G401 (cell line): ENCODE measurements around the gene ALCAM. TPM values are rescaled to one million over a fixed set of nuclear protein-coding genes. Genes with fewer than 3 reads are reported as not detected.
A peak's percentile ranks its signal among the peaks of the same experiment; 100 is the strongest.

Experiments used
- DNase-seq: peaks from one replicate; pipeline ENCODE4 v3.0.0-alpha.2; 2015; ENCODE audit warnings: low spot score
- in situ Hi-C: cut with HindIII; loops from 2 replicates; pipeline ENCODE4 v1.10.0; 2016; ENCODE audit warnings: low sequenced_read_pairs, mixed read lengths
- total RNA-seq: library from RNA; depleted of rRNA; stranded (reverse); fragments of >200 nt; shearing (Covaris generic); gene quantifications from 2 replicates; pipeline ENCODE4 v1.2.3, GENCODE V29; 2014

Gene ALCAM
- total RNA-seq, 1 experiment from 2014 or later = 0.24 TPM

DNA sequence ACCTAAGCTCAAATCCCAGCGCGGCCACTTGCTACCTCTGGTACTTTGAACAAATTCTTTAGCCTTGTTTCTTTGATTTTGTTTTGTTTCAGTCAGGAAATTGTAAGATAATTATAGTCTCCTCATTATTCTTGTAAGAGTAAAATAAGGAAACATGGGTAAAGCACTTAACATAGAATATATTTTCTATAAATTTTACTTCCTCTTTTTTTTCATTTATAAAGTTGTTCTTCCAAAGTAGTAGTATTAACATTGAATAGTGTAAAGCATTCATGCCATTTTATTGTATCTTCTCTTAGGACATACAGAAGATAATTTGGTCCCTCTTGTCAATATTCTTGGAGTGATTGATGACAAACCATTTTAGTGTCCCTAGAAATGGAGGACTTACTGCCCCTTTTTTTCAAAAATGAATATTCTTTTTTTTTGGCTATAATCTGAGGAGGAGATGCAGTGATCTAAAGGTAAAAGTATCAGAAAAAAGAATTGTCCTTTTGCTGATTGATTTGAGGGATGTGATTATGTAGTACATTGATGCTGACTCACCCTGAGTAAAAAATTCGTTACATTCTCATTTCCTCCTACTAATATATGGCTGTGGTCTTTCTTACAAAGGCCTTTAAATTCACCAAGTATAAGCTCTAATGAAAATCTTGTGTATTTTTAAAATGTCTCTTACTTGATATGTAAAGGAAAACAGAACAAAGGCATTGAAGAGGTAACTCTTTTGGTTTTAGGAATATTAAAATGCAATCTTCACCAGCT is 51.0 kb downstream of the ALCAM start:
- in situ Hi-C loops = no loop called here

DNA sequence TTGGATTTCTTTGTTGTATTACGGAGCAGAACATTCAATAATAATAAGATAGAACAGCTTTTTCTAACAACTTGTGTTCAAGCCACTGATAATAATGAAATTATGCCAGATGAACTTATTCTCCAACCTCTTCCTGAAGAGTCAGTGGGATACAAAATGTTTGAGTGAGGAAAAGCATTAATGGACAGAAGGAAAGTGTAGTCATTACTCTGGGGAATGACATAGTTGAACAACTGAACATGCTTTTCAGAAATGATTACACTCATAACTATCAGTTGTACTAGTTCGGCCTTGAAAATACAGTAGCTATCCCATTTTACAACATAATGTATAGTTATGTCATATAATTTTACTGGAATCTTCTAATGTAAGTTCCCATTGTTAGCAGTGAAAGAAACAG is 55.9 kb downstream of the ALCAM start:
- in situ Hi-C loops = no loop called here
- no peak for DNase-seq

More for the DNA sequence above, 51.0 kb downstream of the ALCAM start:
- DNase-seq = no peak

DNA sequence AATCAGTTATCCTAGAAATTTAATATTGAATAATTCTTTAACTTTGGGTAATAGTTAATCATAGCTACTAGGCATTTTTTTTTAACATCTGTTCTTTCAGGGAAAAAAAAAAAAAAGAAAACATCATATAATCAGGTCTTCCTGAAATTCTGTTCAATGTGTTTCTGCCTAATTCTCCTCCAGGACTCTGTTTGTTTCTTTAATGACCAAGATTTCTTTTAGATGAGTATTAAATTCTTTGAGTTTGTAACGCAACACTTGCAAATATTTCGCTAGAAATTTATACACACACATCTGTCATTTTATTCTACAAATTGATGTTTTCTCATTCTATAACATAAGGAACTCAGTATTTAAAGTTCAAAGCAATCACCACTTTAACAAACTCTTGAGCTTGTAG is 56.7 kb downstream of the ALCAM start:
- in situ Hi-C loops = no loop called here
- no peak for DNase-seq

DNA sequence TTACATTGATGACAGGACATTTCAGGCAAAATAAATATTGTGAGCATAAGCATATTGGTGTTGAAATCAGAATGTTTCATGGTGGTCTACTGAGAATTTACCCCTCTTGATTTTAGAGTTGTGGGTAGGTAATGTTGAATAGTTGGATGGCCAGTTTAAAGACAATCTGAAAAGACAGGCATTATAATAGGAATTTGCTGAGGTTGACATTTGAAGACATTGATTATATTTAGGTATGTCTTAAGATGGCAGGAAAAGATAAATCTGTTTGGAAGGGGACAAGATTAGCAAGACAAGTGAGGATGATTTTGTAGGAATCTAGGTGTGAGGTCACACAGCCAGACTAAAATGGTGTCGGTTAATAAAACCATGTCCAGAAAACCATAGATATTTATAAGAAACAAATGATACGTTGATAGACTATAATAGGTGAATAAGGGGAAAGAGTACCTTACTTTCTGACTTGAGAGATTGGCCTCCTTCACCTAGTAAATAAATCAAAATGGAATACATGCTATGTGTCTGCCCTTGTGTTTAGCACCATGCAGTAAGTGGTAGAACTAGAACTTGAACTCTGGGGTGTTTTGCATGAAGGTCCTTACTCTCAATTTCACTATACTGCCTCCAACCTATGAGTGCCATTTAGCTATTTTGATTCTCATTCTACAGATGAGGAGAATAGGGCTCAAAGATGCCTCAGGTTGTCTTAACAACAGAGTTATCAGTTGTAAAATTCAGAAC is 57.9 kb downstream of the ALCAM start:
- DNase-seq = no peak
- in situ Hi-C loops = no loop called here

DNA sequence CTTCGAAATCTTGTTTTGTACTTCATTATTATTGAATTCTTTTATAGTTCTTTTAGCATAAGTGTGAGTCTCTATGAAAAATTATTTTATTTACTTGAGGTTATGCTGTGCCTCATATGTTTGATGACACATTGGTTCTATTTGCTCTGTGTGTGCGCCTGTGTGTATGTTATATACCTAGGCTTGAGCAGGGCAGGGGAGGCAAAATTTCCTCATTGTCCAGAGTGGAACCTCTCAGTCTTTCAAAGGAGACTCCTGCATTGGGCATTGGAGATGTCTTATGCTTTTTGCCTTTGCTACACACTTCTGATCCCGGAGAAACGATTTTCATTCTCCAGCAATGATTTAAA is 58.4 kb downstream of the ALCAM start:
- in situ Hi-C loops = no loop called here
- DNase-seq = no peak

DNA sequence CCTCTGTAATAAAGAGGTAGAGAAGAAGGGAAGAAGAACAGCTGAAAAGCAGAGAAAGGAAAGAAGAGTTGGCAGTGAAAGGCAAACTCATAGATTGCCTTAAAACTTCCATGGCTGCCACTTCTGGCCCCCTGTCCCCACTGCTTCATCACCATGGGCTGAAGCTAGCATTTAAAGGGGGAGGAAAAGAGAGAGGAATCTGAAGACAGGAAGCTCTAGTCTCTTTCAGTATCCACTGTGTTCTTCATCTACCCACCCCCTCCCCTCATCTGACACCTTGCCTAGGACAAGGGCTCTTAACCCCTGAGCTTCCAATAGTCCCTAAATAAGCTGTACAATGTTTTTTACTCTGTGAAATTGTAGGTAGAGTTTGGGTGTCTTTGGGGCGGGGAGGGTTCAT is 60.6 kb downstream of the ALCAM start:
- no peak for DNase-seq
- in situ Hi-C loops = no loop called here

DNA sequence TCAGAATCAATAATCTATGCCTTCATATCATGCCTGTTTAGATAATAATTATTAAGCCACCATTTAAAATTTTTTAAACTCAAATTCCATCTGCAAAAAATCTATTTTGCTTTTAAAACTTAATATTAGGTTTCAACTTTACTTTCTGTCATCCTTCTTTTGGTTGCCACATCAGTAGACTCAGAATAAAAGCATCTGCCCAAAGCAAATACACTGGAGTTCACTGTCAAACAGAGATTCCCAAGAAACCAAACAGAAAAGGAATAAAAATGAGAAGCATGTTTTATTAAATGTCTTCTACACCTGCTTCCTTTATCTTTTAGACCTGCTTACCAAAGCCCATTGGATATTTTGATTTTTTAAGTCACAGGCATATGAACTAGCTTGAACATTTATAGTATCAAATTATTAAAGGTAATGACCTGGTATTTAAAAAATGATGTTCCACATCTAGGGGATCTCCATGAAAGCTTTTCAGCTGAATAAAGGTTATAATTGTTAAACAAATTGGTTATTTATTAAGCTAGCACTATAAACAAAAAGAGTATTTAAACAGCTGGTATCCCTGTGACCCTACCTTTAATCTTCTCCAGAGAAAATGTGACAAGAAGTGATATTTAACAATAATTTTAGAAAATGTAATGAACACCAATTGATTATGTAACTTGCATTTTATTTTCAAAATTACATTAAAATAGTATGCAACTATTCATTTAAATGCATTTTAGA is 62.5 kb downstream of the ALCAM start:
- DNase-seq = no peak
- in situ Hi-C loops = no loop called here

DNA sequence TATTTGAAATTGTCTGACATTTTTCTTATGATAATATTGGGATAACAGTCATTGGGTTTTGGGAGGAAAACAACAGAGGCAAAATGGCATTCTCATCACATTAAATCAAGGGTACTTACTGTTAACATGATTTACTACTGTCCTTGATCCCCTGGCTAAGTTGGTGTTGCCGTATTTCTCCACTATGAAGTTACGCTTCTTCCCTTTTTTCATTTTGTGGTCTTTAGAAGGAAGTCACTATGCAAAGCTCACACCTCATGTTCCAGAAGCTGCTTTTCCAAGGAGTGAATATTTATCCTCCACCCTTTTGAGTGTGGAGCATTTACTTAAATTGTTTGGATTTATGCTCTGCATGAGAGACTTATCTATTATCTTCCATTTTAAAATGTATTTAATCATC is 63.7 kb downstream of the ALCAM start:
- DNase-seq = no peak
- in situ Hi-C loops = no loop called here

DNA sequence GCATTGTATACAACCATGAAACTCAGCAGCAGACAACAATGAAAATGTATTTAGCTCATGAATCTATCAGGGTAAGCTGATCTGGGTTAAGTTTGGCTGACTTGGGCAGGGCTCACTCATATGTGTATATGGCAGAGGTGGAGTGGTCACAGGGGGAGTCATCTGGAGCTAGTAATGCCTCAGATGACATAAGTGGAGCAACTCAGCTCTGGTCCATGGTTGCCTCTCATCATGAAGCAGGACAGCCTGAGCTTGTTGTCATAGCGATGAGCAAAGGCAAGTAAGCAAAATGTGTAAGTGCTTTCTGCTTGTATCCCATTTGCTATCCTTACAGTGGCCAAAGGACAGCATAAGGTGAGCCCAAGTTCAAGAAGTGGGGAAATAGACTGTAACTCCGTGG is 64.5 kb downstream of the ALCAM start:
- no peak for DNase-seq
- in situ Hi-C loops = no loop called here

DNA sequence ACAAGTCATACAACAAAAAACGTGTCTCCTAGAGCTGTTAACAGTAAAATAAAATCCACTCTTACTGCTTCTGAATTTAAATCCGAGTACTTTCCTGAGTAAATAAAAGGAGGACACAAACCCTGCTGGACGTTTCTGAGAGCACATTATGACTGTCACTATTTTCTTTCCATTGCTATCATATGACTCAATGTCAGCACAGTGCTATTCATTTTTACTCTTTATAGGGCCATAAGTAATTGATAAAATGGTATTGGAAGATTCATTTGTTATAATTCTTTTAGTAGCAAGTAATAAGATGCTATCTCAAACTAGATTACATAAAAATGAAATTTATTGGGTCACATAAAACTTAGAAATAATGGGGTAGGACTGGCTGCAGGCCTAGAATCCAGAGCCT is 68.6 kb downstream of the ALCAM start:
- in situ Hi-C loops = no loop called here
- no peak for DNase-seq

DNA sequence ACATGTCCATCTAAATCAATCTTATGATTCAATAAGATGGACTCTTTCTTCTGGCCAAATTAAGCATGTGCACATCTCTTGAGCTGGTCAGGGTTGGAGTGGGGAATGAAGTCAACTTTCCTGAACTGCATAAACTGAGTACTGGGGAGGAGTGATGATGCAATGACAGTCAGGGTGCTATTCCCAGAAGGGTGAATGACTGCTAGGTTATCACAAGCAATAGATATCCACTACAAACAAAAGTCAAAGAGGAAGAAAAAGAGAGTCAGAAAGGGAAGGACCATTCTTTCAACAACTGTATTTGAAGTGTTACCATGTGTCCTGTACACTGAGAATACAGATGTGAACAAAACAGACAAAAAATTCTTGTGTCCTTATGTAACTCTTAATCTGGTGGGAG is 70.0 kb downstream of the ALCAM start:
- in situ Hi-C loops = no loop called here
- no peak for DNase-seq

DNA sequence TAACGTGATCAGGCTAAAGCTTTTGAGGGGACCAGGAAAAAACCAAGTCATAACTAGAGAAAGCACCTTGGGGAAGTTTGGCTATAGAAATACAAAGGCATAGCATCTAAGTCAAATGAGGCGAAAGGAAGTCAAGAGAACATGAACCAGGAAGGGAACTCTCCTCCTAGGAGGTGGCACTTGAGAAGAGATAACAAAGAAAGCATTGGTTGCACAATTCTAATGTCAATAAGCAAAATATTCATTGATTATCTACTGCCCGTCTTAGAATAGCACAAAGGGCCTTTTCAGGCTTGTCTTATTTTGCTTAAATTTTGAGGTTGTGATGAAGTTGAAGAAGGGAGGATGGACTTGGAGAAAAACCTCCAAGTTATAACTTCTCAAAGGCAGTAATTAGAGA is 73.4 kb downstream of the ALCAM start:
- in situ Hi-C loops = no loop called here
- DNase-seq = no peak

DNA sequence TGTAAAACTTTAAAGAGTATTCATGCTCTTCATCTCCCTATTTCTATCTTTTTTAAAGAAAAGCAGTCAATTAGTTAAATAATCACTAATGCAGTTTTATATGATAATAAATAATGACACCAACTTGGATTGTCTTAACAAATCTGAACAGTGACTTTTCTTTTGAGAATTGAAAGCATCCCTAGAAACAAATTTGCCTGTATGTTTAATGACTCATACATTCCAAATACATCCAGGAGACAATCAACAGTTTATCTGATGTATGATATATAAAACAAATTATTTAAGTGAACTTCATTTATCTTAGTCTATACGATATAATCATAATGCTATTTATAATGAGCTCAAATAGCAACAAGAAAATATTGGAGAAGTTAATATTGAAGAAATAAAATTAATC is 78.0 kb downstream of the ALCAM start:
- in situ Hi-C loops = no loop called here
- DNase-seq = no peak

DNA sequence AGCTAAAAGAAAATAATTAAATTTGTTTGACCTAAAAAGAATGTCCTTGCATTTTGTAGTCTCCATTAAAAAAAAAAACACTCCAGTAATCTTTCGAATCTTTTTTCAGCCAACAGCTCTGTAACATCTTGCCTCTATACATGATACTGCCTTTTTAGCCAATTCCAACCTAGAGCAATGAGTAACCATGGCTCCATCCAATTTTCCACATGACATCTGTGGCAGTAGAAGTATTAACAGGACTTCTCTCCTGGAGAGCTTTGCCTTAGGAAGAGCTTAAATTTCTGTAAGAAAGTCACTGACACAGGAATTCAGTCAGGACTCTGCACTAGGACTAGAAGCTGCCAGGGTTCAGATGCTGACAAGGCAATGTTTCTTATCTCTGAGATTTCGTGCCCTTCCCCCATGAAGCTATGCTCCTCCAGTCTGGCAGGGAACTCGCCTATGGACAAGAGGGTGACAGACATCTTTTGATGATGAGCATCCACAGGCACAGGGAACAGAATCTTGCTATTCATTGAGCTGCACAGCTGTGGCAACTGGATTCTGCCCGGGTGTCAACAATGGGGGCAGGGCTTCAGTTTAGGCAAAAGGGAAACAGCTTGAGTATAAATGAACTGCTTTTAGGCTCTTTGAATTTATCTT is 81.8 kb downstream of the ALCAM start:
- in situ Hi-C loops = no loop called here
- DNase-seq = peak; percentile 10

DNA sequence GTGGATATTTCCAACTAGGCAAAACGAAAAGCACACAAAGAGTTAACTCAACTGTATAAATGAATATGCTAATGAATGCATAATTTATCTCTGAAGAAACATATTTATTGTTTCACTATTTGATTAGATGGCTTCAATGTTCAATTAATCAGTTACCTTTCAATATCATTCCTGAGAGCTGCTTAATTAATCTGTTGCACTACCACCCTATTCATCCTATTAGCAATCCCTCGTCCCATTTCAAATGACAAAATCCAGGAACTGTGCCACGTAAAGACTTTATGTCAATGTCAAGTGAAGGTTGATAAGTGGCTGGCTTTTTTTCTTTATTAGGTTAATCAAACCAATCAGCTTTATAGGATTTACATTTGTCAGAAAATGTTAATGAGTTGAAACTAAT is 82.7 kb downstream of the ALCAM start:
- DNase-seq = no peak
- in situ Hi-C loops = no loop called here

DNA sequence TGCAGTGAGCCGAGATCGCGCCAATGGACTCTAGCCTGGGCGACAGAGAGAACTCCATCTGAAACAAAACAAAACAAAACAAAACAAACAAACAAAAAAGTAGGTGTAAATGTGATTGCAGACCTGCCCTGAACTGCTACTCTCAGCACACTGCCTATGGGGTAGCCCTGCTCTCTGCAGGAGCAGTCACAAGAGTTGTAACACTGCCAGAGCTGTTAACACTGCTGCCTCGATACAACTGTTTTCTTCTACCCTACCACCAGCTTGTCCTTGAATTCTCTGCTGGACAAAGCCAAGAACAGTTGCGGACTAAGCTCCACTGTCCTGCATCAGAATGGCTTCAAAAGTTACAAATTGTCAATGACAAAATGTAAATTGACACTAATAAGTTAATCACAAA is 89.3 kb downstream of the ALCAM start:
- DNase-seq = no peak
- in situ Hi-C loops = no loop called here

DNA sequence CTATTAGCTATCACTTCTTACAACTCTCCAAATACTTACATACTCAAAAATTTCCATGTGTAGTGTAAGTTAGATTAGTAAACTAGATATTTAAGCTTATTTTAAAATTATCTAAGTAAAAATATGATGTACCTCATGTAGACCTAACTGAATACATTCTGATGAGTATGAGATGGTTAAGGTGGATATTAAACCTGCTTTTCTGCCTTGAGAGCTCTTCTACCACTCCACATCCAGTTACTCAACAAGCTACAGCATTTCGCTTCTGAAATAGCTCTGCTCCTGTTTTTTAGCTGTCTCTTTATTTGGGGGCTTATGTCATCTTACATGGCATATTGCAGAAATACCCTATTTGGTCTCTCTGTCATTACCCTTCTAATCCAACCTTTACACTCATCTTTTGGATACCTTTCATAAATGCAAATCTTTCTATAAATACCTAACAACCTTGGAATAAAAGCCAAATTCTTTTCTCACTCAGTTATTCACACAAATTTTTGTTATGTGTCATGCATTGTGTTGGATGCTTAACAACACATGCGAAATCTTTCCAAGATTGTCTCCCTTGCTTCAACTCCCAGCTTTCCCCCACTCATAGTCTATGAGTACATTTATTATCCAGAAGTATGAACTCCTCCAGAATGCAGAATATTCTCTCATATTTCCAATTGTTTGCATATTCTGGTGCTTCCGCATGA is 92.0 kb downstream of the ALCAM start:
- in situ Hi-C loops = no loop called here
- DNase-seq = no peak

DNA sequence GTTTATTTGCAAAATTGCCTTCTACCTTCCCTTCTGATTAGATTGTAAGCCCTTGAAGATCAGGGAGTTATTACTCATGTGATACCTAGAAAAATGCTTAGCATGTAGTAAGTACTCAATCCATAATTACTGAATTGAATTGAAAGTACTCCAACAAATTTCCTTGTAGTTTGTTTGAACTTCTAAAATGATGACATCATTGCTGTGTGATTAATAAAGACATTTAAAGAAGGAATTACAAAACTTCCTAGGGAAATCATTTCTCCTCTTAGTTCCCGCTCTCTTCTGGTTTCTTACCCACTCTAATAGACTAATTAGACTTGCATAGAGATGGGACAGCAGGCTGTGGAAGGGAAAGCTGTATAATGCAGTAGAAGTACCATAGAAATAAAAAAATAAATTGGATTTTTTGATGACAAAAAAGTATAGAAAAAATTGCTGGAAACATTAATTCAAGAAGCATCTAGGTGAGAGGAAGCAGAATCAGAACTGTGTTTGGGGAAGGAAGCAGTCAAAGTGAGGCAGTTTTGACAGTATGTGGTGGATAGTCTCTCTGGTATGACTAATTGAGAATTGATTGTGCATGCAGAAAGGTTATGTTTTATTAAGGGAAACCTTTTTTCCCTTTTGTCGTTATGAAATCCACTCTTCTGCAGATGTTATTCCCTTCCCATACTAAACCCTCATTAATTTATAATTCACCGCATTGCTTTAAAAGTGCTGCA is 93.0 kb downstream of the ALCAM start:
- no peak for DNase-seq
- in situ Hi-C loops = no loop called here

DNA sequence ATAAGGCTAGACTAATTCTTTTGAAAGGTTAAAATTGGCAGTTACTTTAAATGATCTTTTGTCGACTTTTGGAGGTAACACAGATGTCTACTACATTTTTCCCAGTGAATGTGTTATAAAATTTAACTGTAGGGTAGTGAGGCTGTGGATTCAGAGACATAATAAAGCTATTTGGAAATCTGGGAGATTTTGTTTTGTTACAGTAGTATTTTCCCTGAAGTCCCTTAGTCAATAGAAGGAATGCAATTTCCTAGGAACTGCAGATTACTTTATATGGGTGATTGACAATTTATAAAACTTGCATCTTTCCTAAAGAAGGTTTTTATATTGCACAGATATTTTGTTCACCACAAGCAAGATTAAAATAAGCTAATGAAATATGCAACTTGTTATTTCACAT is 96.9 kb downstream of the ALCAM start:
- DNase-seq = no peak
- in situ Hi-C loops = no loop called here
